HL-60/S4 treated with phorbol 12-myristate 13-acetate at 8.2 ng/mL for 4 days and 3 days (cell line): Measurements from ENCODE around the gene SMIM3.
"Not testable (repeated sequence)": the region's sequence is repeated elsewhere in the genome, so short reads cannot be mapped to it uniquely, and the experiment has no call there.

Source experiments
- in situ Hi-C: fragments of 300-500 bp; cut with MboI; formaldehyde crosslinking; loops from 2 replicates; pipeline ENCODE4 v1.15.0; 2022; ENCODE audit warnings: low sequenced_read_pairs

The SMIM3 gene, protein sequence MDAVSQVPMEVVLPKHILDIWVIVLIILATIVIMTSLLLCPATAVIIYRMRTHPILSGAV

DNA sequence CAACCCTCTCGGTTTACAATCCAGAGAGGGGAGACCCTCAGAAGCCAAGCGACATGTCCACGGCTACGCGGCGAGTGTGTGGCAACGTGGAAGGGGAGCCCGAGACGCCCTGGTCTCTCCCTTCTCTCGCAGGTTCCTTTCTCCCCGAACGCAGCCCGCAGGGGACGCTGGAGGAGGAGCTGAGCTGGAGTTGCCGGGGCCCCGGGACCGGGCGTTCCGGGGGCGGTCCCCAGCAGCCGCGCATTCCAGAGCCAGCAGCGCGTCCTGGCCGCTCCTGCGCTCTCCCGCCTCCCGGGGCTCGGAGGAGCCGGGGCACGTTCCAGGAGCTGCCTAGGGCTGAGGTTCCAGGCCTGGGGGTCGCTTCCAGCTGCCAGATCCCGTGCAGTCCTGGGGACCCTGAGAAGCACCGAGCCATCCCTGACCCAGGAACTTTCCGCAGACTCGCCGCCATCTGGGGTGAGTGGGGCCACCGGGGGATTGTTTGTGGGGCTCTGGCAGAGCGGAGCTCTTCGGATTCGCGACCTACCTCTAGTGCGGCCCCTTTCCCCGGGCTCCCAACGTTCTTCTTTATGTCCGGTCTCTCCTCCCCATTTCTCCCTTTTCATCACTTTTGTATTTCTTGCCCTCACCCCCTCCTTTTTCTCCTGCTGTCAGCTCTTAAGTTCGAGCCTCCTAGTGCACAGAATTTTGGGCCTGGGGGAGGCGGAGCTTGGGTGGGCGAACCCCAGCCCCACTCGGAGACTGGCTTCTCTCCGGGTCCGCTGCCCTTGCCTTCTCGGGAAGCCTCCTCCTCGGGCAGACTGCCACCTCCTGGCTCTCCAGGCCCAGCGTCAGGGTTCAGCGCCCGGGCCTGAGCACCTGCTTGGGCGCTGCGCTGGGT is at the start of gene SMIM3:
Gene SMIM3 (plus strand): TSS at position 241 of the 880 bp plus-strand sequence. CDS start 16,684 bp downstream, outside the sequence.
- in situ Hi-C loops: no loop called here

DNA sequence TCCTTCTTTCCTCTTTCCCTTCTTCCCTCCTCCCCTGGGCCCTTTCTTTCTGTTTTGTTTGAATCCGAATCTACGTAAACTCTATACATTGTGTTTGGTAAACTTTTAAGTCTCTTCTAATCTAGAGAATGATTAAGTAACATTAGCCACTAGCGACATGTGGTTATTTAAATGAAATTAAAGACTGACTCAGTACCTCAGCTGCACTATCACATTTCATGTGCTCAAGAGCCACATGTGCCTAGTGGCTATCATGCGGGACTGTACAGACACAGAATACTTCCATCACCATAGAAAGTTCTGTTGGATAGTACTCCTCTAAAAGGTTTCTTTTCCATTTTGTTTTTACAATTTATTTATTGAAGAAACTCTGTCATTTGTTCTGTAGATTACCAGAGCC is 48.7 kb upstream of the SMIM3 start:
- in situ Hi-C loops: no loop called here

DNA sequence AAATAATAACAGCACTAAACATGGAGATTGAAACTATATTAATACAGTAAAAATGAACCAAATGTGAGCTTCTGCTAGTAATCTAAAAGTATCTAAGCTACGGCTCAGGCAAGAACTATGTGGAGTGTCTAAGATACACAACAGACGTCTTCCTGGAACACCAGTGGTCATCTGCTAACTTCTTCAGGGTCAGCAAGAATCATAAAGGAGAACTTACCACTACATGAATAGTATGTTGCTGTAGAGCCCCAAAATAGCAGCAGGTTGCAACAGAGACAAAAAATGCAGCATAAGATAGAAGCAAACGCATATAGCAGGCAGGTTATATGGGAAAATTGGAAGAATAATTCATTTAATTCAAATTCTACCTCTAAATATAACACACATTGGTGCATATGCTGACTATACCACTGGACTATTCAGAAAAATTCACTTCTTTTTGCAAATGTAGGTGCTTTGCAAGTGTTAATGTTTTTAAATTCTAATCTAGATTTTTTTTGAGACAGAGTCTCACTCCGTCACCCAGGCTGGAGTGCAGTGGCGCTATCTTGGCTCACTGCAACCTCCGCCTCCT is 46.8 kb upstream of the SMIM3 start:
- in situ Hi-C loops: no loop called here

DNA sequence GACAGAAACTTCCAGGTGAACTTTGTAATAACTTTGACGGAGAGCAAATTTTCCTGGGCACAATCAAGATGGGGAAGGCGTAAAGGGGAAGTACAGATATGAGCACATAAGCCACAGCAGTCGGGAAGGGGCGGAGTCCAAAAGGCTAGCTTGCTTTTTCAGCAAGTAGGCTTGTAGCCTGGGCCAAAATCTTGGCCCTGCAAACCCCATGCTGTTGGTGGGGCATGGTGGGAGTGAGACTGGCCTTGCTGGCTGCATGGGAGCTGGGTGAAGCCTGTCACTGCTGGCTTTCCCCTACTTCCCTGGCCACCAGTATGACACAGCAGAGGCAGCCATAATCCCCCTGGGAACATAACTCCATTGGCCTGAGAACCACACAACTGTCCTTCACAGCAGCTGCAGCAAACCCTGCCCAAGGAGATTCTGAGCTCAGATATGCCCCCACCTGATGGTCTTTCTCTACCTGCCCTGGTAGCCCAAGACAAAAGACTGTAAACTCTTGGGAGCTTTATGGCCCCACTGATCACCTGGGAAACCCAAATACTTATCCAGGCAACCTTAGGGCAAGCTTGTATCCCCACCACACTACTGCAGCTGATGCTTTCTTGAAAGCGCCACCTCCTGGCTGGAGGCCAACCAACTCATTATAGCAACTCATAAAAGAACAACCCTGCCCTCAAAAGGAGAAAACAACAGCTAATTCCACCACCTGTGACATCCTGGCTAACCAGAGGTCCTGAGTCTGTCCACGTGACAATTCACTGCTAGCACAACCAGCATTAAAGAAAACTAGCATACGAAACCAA is 43.8 kb upstream of the SMIM3 start:
- in situ Hi-C loops: no loop called here

DNA sequence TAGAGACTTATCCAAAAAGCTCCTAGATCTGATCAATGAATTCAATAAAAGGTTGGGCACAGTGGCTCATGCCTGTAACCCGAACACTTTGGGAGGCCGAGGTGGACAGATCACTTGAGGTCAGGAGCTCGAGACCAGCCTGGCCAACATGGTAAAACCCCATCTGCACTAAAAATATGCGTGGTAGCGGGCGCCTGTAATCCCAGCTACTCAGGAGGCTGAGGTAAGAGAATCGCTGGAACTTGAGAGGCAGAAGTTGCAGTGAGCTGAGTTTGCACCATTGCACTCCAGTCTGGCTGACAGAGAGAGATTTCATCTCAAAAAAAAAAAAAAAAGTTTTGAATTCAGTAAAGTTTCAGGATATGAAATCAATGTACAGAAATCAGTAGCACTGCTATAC is 39.7 kb upstream of the SMIM3 start:
- in situ Hi-C loops: no loop called here

DNA sequence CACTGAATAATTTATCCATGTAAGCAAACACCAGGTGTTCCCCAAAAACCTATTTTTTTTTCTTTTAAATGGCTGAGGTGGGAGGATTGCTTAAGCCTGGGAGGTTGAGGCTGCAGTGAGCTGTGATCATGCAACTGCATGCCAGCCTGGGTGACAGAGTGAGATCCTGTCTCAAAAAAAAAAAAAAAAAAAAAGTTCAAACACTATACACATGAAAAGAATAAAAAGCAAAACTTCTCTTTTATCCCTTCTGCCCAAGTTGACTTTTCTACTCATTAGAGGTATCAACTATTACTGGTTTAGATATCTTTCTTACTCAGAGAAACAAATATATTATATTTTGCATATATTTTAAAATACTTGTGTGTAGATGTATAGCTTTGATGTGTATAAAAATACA is 37.6 kb upstream of the SMIM3 start:
- in situ Hi-C loops: no loop called here

DNA sequence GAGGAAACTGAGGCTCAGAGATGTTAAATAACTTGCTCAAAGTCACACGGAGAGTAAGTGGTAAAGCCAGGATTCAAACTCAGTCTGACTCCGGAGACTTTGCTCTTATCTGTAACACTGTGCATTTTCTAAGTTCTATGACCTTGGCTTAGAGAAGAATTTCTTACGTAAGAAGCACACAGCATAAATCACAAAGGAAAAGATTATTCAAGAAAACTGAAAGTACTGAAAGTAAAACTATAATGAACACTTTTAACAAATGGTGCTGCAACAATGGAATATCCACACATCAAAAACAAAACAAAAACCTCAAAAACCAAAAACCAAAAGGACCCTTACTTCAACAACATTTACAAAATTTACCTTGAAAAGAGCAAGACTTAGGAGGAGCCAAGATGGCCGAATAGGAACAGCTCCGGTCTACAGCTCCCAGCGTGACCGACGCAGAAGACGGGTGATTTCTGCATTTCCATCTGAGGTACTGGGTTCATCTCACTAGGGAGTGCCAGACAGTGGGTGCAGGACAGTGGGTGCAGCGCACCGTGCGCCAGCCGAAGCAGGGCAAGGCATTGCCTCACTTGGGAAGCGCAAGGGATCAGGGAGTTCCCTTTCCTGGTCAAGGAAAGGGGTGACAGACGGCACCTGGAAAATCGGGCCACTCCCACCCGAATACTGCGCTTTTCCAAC is 36.0 kb upstream of the SMIM3 start:
- in situ Hi-C loops: not testable (repeated sequence)

DNA sequence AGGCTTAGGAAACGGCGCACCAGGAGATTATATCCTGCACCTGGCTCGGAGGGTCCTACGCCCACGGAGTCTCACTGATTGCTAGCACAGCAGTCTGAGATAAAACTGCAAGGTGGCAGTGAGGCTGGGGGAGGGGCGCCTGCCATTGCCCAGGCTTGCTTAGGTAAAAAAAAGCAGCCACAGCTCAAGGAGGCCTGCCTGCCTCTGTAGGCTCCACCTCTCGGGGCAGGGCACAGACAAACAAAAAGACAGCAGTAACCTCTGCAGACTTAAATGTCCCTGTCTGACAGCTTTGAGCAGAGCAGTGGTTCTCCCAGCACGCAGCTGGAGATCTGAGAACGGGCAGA is 35.4 kb upstream of the SMIM3 start:
- in situ Hi-C loops: not testable (repeated sequence)

DNA sequence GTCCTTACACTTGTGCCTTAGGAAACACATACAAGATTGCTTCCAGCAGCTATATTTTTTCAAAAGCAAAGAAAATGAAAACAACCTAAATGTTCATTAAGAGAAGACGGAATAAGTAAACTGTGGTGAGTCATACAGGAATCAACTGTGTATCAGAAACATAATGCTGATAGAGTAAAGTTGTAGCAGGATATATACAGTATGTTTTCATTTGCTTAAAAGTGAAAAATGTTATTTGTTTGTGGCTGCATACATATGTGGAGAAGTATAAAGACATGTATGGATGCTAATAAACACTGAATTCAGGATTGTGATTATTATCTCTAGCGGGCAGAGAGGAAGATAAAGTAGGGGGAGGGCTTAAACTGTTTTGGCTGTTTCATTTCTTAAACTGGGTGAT is 28.1 kb upstream of the SMIM3 start:
- in situ Hi-C loops: no loop called here

DNA sequence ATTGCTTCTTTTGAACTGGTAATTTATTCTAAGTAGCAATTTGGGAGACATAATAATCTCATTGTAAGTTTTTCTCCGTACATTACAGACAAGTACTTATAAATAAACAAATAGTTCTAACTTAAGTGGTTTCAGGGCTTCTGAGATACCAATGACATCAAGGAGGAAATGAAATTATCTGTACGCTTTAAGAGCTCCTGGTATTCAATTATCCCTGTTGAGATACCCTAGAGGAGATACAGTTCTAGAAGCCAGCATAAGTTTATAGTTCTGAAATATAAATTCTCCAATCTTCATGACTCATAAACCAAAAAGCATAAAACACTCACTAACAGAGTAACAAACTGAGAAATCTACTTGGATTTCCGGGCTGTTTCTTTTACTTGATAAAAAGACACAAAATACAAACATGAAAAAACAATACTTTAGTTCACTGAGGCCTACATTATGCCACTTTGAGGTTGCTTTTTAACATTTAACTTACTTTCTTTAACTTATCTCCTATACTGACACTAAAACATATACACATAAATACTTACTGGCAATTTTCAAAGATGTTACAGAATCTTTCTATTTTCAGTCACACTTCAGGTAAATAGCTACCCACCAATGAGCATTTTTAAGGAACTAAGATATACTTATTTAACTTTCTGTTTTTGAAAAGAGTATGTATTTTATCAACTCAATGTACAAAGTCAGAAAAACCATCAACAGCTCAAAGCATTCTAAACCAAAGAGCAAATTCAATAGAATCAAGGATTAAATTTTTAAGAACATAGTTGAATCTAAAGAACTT is 27.3 kb upstream of the SMIM3 start:
- in situ Hi-C loops: no loop called here

DNA sequence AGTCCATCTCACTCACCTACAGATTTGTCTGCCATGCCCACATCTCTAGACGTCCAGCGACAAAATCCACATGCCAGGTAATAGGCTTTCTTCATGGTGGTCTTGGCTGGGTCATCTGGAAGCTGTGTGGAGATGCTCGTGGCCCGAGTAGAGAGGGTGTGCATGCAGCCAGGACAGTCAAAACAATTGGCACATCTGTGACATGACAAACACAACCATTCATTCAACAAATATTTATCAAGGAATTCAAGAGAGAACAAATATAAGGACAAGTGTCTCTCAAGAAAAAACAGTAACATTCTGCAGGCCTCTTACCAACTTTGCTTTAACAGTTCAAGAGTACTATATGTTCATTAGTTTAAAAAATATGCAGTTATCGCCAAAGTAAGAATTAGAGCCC is 25.1 kb upstream of the SMIM3 start:
- in situ Hi-C loops: no loop called here

DNA sequence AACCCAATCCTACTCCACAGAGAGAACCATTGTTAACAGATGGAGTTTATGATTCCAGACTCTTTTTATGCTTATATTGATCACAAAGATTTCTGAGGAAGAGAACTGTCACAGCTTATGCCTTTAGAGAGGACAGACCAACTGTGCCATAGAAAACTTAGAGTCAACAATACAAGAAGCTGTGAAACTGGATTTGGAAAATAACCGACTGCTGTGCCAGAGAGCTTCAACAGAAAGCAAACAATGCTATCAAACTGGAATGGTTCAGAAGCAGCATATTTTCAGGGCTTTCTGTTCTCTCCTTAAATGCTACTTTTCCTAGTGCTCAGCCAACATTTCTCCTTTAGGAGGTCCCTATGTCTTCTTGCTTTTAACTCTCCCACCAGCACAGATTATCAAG is 24.7 kb upstream of the SMIM3 start:
- in situ Hi-C loops: no loop called here

DNA sequence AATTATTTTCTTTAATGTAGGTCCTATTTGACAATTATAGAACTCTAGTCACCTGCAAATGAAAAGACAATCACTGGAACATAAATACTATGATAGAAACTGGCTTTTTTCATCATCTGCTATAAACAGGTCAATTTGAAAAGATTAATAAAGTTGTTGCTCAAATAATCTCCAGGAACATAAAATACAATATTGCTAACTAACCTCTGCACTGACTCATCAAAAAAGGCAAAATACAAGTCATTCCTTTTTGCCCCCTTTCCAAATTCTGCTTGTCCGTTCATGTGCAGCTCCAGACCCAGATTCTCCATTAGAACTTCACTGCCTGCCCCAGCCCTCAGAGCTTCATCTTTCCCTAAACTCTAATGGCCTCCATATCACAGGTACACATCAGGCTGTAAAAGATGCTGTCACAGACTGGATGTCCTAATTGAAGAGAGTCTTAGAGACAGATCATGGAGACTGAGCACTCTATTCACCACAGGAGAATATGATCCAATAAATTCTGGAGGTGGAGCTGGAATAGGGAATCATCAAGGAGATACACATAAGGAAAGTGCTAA is 21.4 kb upstream of the SMIM3 start:
- in situ Hi-C loops: no loop called here

DNA sequence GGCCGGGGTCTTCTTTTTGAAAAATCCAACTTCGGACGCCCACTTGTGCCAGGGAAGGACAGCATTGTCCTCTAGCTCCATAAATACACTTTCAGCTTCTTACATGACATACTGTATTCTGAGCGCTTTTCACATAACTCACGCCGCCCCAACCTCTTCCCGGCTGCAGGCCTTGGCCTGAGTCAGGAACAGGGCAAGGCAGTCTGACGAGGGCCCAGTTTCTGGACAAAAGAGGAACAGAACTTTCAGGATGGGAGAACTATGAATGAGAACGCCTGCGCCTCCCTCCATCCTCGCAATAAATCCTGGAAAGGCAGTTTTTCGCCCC is 20.4 kb upstream of the SMIM3 start:
- in situ Hi-C loops: no loop called here

DNA sequence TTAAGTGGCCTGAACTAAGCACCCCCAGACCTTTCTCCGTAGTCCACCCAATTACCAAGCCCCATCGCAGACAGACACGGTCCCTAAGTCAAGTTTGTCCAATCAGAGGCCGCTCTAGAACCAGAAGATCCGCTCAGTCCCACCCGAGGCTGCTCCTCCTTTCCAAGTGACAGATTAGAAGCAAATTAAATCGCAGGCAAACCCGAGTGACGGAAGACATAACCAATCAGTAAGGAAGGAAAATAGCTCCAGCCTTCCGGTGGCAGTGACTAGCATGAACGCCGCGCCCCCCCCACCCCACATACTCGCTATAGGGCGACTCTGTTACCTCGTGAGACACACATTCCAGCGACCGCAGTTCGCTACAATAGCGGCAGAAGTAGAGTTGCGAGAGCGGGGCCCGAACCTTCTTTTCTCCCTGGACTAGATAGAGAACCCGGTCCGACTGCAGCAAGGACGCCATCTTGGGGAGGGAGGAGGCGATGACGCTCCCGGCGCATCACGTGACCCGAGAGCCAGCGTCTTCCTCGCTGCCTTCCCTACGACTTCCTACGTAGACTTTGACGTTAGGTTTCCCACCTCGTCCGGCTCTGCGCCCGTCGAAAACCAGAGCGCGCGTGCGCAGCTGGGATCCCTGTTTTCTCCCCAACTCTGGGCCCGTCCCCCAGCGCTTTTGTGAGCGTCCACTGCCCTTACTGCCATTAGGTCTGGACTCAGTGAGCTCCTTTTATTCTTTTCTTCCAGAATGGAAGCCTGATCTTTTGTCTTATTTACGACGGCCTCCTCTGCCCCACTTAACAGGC is 19.8 kb upstream of the SMIM3 start, which contains the start of gene DCTN4:
Gene DCTN4 (minus strand): TSS at position 487 of the 803 bp plus-strand sequence. CDS start 24 bp downstream, at position 463.
- in situ Hi-C loops: no loop called here

DNA sequence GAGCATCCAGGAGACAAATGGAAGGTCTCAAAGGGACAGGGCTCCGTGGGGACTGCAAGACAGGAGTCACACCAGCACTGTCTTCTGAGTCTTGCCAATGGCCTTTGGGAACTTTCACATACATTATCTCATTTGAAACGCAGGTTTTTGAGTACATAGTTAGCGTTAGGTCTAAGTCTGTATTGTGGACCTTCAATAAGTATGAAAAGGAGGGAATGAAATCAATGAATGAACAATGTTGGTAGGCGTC is 19.3 kb upstream of the SMIM3 start:
- in situ Hi-C loops: no loop called here

DNA sequence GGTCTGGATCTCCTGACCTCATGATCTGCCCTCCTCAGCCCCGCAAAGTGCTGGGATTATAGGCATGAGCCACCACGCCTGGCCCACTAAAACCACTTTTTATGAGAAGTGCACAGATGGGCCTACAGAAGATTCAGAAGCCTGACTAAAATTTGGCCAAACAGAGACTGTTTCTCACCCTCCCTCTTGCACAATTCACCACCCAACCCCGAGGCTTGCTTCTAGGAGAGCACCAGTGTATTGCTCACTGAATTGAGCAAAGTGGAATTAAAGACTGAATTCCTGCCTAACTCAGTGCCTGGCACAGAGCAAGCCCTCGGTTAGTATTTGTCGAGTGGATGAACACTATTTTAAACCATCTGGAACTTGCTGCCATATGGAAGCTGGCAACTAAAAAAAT is 16.3 kb upstream of the SMIM3 start:
- in situ Hi-C loops: no loop called here

DNA sequence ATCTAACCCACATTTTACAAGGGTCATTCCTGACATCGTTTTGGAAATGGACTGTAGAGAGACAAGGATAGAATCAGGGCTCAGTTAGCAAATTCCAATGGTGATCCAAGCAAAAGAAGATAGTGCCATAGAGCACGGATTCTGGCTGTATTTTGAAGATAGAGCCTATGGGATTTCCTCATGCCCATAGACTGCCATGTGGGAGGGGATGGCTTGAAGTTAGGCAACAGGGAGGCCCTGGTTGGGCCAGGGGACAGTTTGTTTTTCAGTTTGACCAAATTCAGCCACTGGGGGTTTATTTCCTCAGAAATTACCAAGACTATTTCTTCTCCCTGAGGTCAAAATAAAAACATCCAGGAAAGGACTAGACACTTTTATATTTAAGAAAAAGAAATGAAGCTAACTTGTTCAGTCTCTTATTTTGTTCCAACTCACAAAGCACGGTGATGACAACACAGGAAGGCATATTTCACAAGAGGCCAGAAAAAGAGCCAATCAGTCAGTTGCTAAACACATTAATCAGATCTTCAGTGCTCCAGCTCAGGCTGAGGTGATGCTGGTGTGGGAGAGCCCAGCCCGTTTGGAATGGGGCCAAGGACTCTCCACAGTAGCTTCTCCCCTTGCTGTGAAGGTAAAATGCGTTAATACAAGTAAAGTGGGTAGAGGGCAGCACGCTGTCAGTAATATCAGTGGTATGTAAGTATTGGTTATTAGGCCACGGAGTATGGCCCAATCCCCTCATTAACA is 15.4 kb upstream of the SMIM3 start:
- in situ Hi-C loops: no loop called here

DNA sequence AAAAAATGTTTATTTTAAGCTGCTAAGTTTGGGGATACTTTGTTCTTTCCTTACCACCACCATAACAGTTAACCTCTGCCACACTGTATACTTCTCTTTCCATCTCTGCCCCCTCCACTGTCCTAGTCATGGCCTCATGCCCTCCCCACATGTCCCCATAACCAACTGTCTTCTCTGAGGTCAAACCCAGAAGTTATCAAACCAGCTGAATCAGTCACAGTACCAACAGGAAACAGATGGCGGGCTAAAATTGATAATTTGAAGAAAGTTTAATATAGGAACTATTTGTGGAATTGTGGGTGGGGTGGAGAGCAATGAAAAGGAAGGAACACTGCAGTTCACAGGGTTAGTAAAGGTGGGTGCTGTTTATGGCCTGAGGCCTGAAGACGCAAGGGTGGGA is 14.0 kb upstream of the SMIM3 start:
- in situ Hi-C loops: no loop called here
